GM21447 (cell line): Measurements from ENCODE around the gene CALCR.
"Not testable (repeated sequence)": the region's sequence is repeated elsewhere in the genome, so short reads cannot be mapped to it uniquely, and the experiment has no call there.

Source experiments
- ATAC-seq: cut with Tn5 transposase; IDR thresholded peaks from one replicate; pipeline ENCODE4 v1.9.1; 2021; ENCODE audit not compliant: unreplicated experiment

CALCR gene

DNA sequence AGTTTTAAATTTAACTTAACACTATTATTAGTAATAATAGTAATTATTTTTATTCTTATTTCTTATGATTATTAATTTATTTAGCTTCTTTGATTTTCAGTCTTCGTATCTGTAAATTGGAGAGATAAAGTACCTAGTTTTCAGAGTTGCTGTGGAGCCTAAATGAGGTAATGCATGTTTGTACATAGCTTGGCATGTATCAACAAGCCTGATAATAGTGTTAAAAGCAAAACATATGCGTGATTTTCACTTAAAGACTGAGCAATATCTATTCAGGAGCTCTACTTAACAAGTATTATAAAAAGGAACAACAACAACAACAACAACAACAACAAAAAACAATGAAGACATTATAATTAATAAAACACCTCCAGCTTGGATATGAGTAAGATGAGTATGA is 12.4 kb downstream of the CALCR start:
- no peak for ATAC-seq

DNA sequence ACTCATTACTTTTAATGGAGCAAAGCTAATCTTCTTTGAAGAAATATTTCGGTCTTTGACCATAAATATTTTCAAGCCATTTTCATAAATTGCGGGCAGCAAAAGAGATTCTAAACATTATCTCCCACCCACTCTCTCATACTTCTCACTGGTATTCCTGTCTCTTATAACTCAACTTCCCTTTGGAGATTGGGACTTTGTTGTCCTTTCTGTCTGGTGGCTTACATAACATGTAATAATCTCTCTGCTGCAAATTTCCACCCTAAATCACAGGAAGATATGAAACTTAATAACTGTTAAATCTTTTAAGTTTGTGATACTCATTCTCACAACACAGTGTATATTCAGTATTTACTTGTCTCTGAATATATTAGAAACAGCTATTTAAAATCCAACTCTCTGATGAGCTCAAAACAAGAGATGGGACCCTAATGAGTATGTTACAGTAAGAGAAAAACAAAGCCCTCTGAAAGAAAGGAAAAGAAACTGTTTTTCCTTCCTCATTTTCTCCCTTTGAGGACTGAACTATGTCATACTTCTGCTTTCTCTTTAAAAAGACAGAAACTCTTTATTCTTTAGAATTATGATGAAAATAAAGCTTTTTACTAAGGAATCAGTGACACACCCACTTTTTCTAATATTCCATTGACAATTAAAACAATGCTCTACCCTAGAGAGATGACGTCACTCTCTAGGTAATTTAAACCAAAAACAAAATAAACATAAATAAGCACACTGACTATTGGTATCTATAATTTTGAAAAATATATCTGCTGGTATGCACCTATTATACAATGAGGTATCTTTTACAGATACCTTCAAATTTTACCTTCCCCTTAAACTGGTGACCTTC is 14.7 kb downstream of the CALCR start:
- ATAC-seq, result no peak

GRCh38 chr7:93558705-93559614 is 15.6 kb downstream of the CALCR start:
- ATAC-seq, result no peak

DNA sequence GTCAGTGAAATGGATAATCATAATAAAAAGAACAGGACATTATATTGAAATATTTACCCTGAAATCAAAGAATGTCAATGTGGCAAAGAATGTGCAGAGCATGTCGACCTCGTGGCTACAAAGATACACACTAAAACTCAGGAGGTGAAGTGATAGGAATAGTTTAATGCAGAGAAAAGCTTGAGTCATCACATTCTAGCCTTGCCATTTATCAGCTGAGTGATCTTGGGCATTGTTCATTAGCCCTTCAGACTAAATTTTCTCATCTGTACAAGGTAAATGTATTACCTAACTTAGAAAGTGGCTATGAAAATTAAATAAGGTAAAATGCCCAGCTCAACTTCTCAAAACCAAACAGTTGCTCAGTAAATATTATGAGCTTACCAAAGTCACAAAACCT is 22.6 kb downstream of the CALCR start:
- ATAC-seq, result no peak

GRCh38 chr7:93551063-93551895 is 23.2 kb downstream of the CALCR start:
- ATAC-seq, result no peak

- ATAC-seq, result no peak
These were observed 26.8 kb downstream of the CALCR start for GRCh38 chr7:93547716-93548115.

- ATAC-seq, result no peak
These were observed 29.8 kb downstream of the CALCR start for GRCh38 chr7:93544691-93545090.

DNA sequence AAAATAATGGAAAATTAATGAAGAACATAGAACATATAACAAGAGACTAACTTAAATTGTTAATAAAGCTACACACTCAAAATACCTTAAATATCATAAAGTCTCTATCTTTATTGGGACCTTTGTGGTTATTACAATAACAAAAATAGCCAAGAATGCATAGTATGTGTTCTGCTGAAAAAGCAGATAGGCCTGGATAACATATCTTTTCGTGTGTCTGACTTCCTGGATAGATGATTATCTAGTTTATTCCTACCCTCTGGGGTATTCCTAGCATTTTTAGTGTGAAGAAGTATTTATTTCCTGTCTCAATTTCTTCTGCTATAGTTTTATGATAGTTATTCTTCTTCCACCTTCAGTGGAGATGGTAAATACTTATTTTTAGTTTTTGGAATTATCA is 36.5 kb downstream of the CALCR start:
- ATAC-seq, result no peak

DNA sequence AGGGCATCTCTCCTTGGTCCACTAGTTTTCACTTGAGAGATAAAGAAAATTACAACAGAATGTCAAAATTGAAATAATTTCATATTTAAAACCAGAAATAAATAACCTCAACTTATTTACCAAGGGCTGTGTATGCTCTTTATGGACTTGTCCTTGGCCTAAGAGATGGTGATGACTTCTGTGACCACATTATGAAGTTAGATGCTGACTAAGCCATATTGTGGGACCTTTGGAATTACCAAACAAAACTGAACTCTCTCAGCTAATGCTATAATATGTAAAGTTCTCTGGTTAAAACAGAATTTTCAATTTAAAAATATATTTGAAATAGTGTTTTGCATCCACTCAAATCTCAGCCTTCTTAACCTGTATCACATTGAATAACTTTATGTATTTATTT is 38.9 kb downstream of the CALCR start:
- no peak for ATAC-seq

DNA sequence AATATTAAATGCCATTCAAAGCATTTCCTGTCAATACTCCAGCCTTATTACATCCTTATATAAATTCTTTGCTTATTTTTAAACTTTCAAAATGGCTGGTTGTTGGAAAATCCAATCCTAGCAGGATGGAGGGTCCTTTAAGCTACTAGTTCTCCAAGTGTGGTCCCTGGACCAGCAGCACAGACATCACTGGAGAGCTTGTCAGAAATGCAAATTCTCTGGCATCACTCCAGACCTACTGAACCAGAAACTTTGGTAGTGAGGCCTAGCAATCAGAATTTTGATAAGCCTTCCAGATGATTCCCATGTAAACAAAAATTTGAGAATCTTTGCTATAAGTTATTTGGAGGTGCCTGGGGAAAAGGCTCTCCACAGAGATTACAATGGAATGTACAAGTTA is 43.8 kb downstream of the CALCR start:
- no peak for ATAC-seq

- ATAC-seq, result no peak
These were observed 57.7 kb downstream of the CALCR start for GRCh38 chr7:93516834-93517233.

DNA sequence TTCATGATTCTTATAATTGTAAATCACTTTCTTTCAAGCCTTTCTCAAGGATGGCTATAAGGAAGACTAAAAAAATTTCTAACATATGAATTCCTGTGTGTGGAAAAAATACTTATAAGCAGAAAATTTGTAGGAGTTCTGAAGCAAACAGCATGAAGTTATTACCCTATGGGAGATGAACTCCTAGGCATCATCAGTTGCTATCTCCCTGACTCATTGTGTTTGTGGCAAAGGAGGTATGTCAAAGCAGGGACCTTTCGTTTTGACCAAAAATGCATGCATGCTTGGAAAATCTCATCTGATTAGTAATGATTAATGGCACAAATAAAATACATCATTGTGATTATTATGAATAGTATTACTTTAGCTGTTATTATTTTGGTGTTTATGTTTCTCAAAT is 59.4 kb downstream of the CALCR start:
- ATAC-seq, result no peak

DNA sequence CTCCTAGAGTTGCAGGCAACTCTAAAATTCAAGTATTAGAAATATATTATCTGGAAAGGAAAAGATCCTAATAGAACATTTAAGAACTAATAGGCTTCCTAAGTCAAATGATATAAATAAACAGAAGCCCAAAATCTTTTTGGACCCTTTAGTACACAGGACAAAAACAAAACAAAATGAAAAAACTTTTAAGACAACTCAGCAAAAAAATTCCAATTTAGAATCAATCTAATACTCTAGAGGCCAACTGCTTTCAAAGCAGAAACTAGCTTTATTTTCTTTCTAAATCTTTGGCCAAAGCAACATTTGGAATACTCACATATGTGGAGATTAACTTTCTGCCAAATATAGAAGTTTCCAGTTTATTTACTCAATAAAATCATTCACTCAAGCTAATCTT is 65.2 kb downstream of the CALCR start:
- no peak for ATAC-seq

DNA sequence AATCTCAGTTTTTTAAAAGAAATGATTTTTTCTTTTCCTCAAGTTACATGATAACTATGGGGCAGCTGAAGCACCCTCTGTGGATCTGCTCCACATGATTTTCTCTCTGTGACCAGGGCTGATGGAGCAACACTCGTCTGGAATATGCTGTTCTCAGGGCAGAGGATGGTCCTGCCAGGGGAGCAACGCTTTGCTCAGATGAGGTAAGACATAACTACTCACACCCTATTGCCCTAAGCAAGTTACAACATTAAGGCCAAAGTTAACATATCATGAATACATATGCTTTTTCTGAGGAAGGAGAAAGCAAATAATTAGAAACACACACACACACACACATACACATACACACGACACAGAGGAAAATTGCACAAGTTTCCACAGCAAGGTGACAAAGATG is 71.4 kb downstream of the CALCR start:
- no peak for ATAC-seq

DNA sequence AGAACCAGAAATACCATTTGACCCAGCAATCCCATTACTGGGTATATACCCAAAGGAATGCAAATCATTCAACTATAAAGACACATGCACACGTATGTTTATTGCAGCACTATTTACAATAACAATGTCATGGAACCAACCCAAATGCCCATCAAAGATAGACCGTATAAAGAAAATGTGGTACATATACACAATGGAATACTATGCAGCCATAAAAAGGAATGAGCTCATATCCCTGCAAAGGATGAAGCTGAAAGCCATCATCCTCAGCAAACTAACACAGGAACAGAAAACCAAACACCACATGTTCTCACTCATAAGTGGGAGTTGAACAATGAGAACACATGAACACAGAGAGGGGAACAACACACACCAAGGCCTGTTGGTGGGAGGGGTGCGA is 82.7 kb downstream of the CALCR start:
- ATAC-seq, result not testable (repeated sequence)

GRCh38 chr7:93476491-93477344 is 97.8 kb downstream of the CALCR start:
- no peak for ATAC-seq

- ATAC-seq, result no peak
These were observed 98.7 kb downstream of the CALCR start for GRCh38 chr7:93475811-93476210.

- no peak for ATAC-seq
These were observed 103.1 kb downstream of the CALCR start for GRCh38 chr7:93471456-93471855.

GRCh38 chr7:93463764-93464163 is 110.8 kb downstream of the CALCR start:
- ATAC-seq, result no peak

DNA sequence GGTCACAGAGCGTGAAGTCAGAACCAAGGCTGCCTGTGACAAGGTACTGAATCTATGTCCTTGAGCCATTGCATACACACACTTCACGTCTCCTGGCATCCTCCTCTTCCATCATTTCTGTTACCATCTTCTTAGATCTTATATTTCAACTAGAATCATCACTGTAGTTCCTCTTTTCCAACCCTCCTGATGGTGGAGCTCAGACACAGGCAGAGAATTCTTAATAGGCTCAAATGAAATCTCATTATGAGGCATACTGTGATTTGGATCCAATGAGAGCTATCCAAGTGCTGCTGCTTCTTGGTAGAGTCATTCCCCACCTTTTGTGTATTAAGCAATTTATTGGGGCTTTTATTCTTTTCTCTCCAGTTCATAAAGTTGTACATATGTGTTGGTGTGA is 113.2 kb downstream of the CALCR start:
- no peak for ATAC-seq
